C4-2B (cell line): Measurements from ENCODE around the gene CCN5.

Experiments used
- H3K27ac ChIP-seq: fragments of 450-650 bp; 2 replicates; pipeline ENCODE4 v1.5.1; 2017
- CTCF ChIP-seq: fragments of 450-650 bp; conservative IDR thresholded peaks from 2 replicates; pipeline ENCODE4 v1.5.1; 2017; ENCODE audit warnings: mild to moderate bottlenecking
- ZFX ChIP-seq: fragments of 450-650 bp; IDR thresholded peaks from 2 replicates; pipeline ENCODE4 v1.6.1; 2017

Gene CCN5

GRCh38 chr20:44743080-44743701, 28.0 kb downstream of the CCN5 start:
- no peak overlapping the region for H3K27ac ChIP-seq
- no peak for TF ChIP-seq ZFX
- TF ChIP-seq CTCF, result no peak

GRCh38 chr20:44743916-44744655, 28.9 kb downstream of the CCN5 start:
- H3K27ac ChIP-seq, result no peak overlapping the region
- TF ChIP-seq CTCF (no peak), ZFX (no peak)

- no peak for TF ChIP-seq ZFX
- no peak for TF ChIP-seq CTCF
- no peak overlapping the region for H3K27ac ChIP-seq
These were observed 30.0 kb downstream of the CCN5 start for GRCh38 chr20:44745122-44745597.

- TF ChIP-seq CTCF (no peak), ZFX (no peak)
- no peak within 1 kb of the TSS; the same call in 1 of the 2 replicates for H3K27ac ChIP-seq
These were observed 30.6 kb downstream of the CCN5 start, which contains the start of gene KCNK15 for GRCh38 chr20:44745598-44746366. KCNK15 (plus strand) TSS chr20:44745865; CDS start chr20:44745911, 46 bp downstream.

- H3K27ac ChIP-seq, result peak overlapping the region; percentile 4; the same call in 1 of the 2 replicates
These were observed 31.4 kb downstream of the CCN5 start for GRCh38 chr20:44746367-44747165.

More at GRCh38 chr20:44746367-44747165, 31.4 kb downstream of the CCN5 start:
- TF ChIP-seq CTCF, result no peak
- TF ChIP-seq ZFX, result no peak
